HCT116 (cell line): ENCODE data around the gene PPP1CB. TPM values are rescaled to one million over a fixed set of nuclear protein-coding genes. Genes with fewer than 3 reads are reported as not detected.

Source experiments
- ATAC-seq: fragments of 200-7000 bp; cut with Tn5 transposase; 2 replicates; pipeline ENCODE4 v1.9.1; 2020; ENCODE audit warnings: mild to moderate bottlenecking, moderate library complexity
- BruUV-seq: library from RNA; stranded (reverse); fragments of 400-500 nt; replicated peaks from 2 replicates; lab custom pipeline; 2021; lab: Mats Ljungman, UMichigan
- CTCF ChIA-PET: fragments of 300-600 bp; sonication (Branson Sonifier 250); formaldehyde crosslinking; loops from one replicate; lab custom pipeline; 2021; ENCODE audit warnings: antibody characterized with exemption; lab: Charles Lee
- POLR2A ChIA-PET: fragments of 300-600, 350-600 bp; sonication (Branson Sonifier 250); formaldehyde crosslinking; loops from one replicate; lab custom pipeline; 2021; ENCODE audit warnings: antibody characterized with exemption; lab: Charles Lee
- RAD21 ChIA-PET, 2 experiments: fragments of 300-600 bp; sonication (Branson Sonifier 250); formaldehyde crosslinking; loops; one replicate each; lab custom pipeline; 2023; ENCODE audit warnings: low total read pairs in 2 of 2; ENCODE audit not compliant: uncharacterized antibody in 2 of 2, unreplicated experiment in 2 of 2, low non-redundant PET in 1 of 2; lab: Charles Lee
- DNase-seq: peaks from one replicate; pipeline ENCODE4 v3.0.0-alpha.2; 2010; ENCODE audit warnings: low read depth, low spot score
- H2AFZ ChIP-seq: fragments of 200-600 bp; shearing (Covaris generic), sonication (generic); 2 replicates; pipeline ENCODE4 v1.6.1; 2017; ENCODE audit warnings: low read depth, mixed run types, mixed read lengths, antibody characterized with exemption, low read length; ENCODE audit not compliant: poor library complexity, severe bottlenecking
- H3K27ac ChIP-seq: 2 replicates; pipeline ENCODE4 v1.5.1; 2012; ENCODE audit warnings: low read depth, low read length
- H3K27me3 ChIP-seq: fragments of 200-600 bp; sonication (generic); 2 replicates; pipeline ENCODE4 v1.6.1; 2016; ENCODE audit warnings: mixed run types, low read length, mixed read lengths; ENCODE audit not compliant: insufficient read depth
- H3K36me3 ChIP-seq, 2 experiments: fragments of 200-500 bp in 1 of 2; fragments of 200-600 bp in 1 of 2; sonication (Bioruptor generic) in 1 of 2; sonication (generic) in 1 of 2; 2 replicates each; pipeline versions ENCODE4 v1.5.1 to v1.6.1; 2014 to 2016; ENCODE audit warnings: low read length in 2 of 2, inconsistent platforms in 1 of 2, mixed read lengths in 1 of 2, mixed run types in 1 of 2; ENCODE audit not compliant: insufficient read depth in 2 of 2, control insufficient read depth in 1 of 2
- H3K4me1 ChIP-seq, 2 experiments: fragments of 200-600 bp in 1 of 2; sonication (generic) in 1 of 2; 2 replicates each; pipeline versions ENCODE4 v1.5.1 to v1.6.1; 2012 to 2017; ENCODE audit warnings: low read length in 2 of 2, inconsistent platforms in 1 of 2, mild to moderate bottlenecking in 1 of 2, mixed read lengths in 1 of 2, mixed run types in 1 of 2, moderate library complexity in 1 of 2; ENCODE audit not compliant: insufficient read depth in 2 of 2, control insufficient read depth in 1 of 2
- H3K4me2 ChIP-seq: fragments of 200-600 bp; sonication (generic); 2 replicates; pipeline ENCODE4 v1.6.1; 2017; ENCODE audit warnings: mixed run types, low read length, mixed read lengths
- H3K4me3 ChIP-seq, 2 experiments: fragments of 200-600 bp in 1 of 2; sonication (generic) in 1 of 2; replicated peaks in 1 of 2; 2 replicates each; pipeline ENCODE4 v1.5.1; 2011 to 2016; ENCODE audit warnings: low read length in 2 of 2, control low read depth in 1 of 2, low read depth in 1 of 2, mild to moderate bottlenecking in 1 of 2, mixed read lengths in 1 of 2, mixed run types in 1 of 2
- H3K79me2 ChIP-seq: fragments of 200-600 bp; sonication (generic); 2 replicates; pipeline ENCODE4 v1.6.1; 2017; ENCODE audit warnings: mild to moderate bottlenecking, mixed run types, low read length, moderate library complexity, mixed read lengths; ENCODE audit not compliant: insufficient read depth
- H3K9ac ChIP-seq: fragments of 200-600 bp; sonication (generic); 2 replicates; pipeline ENCODE4 v1.6.1; 2016; ENCODE audit warnings: low read length, mixed read lengths
- H3K9me2 ChIP-seq: fragments of 200-600 bp; sonication (generic), shearing (Covaris generic); 2 replicates; pipeline ENCODE4 v1.6.1; 2017; ENCODE audit warnings: mixed run types, mild to moderate bottlenecking, moderate library complexity; ENCODE audit not compliant: insufficient read depth
- H3K9me3 ChIP-seq, 2 experiments: fragments of 200-500 bp in 1 of 2; fragments of 200-600 bp in 1 of 2; sonication (Bioruptor generic) in 1 of 2; sonication (generic) in 1 of 2; 2 replicates each; pipeline ENCODE4 v1.6.1; 2014 to 2017; ENCODE audit warnings: low read length in 2 of 2, mixed read lengths in 2 of 2, inconsistent platforms in 1 of 2, low read depth in 1 of 2, mild to moderate bottlenecking in 1 of 2, mixed run types in 1 of 2, moderate library complexity in 1 of 2; ENCODE audit not compliant: control insufficient read depth in 1 of 2, insufficient read depth in 1 of 2
- H4K20me1 ChIP-seq: fragments of 200-600 bp; sonication (generic), shearing (Covaris generic); 2 replicates; pipeline ENCODE4 v1.6.1; 2017; ENCODE audit warnings: mixed run types, mild to moderate bottlenecking, moderate library complexity; ENCODE audit not compliant: insufficient read depth
- EZH2 ChIP-seq: fragments of 200-600 bp; sonication (generic); IDR thresholded peaks from 2 replicates; pipeline ENCODE4 v1.6.1; 2017; ENCODE audit warnings: antibody characterized with exemption, mixed run types
- JUND ChIP-seq: IDR thresholded peaks from 2 replicates; pipeline ENCODE4 v1.6.1; 2012
- POLR2AphosphoS5 ChIP-seq: IDR thresholded peaks from 2 replicates; pipeline ENCODE4 v1.6.1; 2011; ENCODE audit warnings: mild to moderate bottlenecking, low read depth, low read length, moderate library complexity
- RAD21 ChIP-seq: IDR thresholded peaks from 2 replicates; pipeline ENCODE4 v1.6.1; 2012; ENCODE audit warnings: low read depth, mild to moderate bottlenecking
- SP1 ChIP-seq: IDR thresholded peaks from 2 replicates; pipeline ENCODE4 v1.6.1; 2012; ENCODE audit warnings: low read depth
- SRF ChIP-seq: IDR thresholded peaks from 2 replicates; pipeline ENCODE4 v1.6.1; 2012; ENCODE audit warnings: low read depth
- YY1 ChIP-seq: IDR thresholded peaks from 2 replicates; pipeline ENCODE4 v1.6.1; 2011; ENCODE audit warnings: low read length, low read depth, moderate library complexity, mild to moderate bottlenecking; ENCODE audit not compliant: insufficient replicate concordance; ENCODE audit errors: extremely low read depth
- ZNF274 ChIP-seq: fragments of 200-500 bp; sonication (Bioruptor generic); IDR thresholded peaks from 2 replicates; pipeline ENCODE4 v1.6.1; 2014; ENCODE audit warnings: mild to moderate bottlenecking, low read depth, low read length, inconsistent platforms
- intact Hi-C: fragments of 100-400 bp; cut with micrococcal nuclease; formaldehyde crosslinking; loops from 2 replicates; pipeline ENCODE4 v1.10.0; 2022
- total RNA-seq: library from RNA; stranded (reverse); gene quantifications from one replicate; pipeline ENCODE4 v1.2.1, GENCODE V29; 2021; ENCODE audit not compliant: unreplicated experiment
- TF ChIP-seq, protein P1 (sequence below): IDR thresholded peaks from 2 replicates; pipeline ENCODE4 v1.6.1; 2012
- TF ChIP-seq, protein P2 (sequence below): IDR thresholded peaks from 2 replicates; pipeline ENCODE4 v1.6.1; 2011; ENCODE audit warnings: mild to moderate bottlenecking, low read length, moderate library complexity; ENCODE audit not compliant: insufficient replicate concordance; ENCODE audit errors: extremely low read depth

The PPP1CB gene
- total RNA-seq, 1 experiment from 2014 or later, result 174 TPM

- ChIA-PET CTCF (no interaction called here), RAD21 (no interaction called here), POLR2A (no interaction called here)
- BruUV-seq, result no TSS peak
- no peaks in the 10 kb centered on the region for H4K20me1 ChIP-seq
- no peaks in the 10 kb centered on the region for H3K27me3 ChIP-seq
- ATAC-seq (no peak), DNase-seq (no peak)
- no peak overlapping the region for H3K9ac ChIP-seq
- H3K4me1 ChIP-seq, result no peaks in the 10 kb centered on the region
- no peak overlapping the region for H3K4me3 ChIP-seq
- H2AFZ ChIP-seq, result no peak overlapping the region
- TF ChIP-seq SP1, result no peak
- no peak for TF ChIP-seq POLR2AphosphoS5
- no peak for TF ChIP-seq RAD21
- TF ChIP-seq, protein P1, sequence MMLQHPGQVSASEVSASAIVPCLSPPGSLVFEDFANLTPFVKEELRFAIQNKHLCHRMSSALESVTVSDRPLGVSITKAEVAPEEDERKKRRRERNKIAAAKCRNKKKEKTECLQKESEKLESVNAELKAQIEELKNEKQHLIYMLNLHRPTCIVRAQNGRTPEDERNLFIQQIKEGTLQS, result no peak
- no peak for TF ChIP-seq SRF
- no peak for TF ChIP-seq YY1
- no peak for TF ChIP-seq JUND
- TF ChIP-seq ZNF274, result no peak
- no peak for TF ChIP-seq EZH2
- TF ChIP-seq, protein P2, sequence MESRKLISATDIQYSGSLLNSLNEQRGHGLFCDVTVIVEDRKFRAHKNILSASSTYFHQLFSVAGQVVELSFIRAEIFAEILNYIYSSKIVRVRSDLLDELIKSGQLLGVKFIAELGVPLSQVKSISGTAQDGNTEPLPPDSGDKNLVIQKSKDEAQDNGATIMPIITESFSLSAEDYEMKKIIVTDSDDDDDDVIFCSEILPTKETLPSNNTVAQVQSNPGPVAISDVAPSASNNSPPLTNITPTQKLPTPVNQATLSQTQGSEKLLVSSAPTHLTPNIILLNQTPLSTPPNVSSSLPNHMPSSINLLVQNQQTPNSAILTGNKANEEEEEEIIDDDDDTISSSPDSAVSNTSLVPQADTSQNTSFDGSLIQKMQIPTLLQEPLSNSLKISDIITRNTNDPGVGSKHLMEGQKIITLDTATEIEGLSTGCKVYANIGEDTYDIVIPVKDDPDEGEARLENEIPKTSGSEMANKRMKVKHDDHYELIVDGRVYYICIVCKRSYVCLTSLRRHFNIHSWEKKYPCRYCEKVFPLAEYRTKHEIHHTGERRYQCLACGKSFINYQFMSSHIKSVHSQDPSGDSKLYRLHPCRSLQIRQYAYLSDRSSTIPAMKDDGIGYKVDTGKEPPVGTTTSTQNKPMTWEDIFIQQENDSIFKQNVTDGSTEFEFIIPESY, result no peak
- H3K79me2 ChIP-seq, result no peaks in the 10 kb centered on the region
- no peaks in the 10 kb centered on the region for H3K36me3 ChIP-seq
- no peak overlapping the region for H3K4me2 ChIP-seq
- H3K27ac ChIP-seq, result no peak overlapping the region
- no peaks in the 10 kb centered on the region for H3K9me2 ChIP-seq
- no peaks in the 10 kb centered on the region for H3K9me3 ChIP-seq
- intact Hi-C loops, result no loop called here
These were observed 48.8 kb upstream of the PPP1CB start for GRCh38 chr2:28702878-28703277.
